GM21381 (cell line): Measurements from ENCODE around the gene KLRC3.
"Not testable (repeated sequence)": the region's sequence is repeated elsewhere in the genome, so short reads cannot be mapped to it uniquely, and the experiment has no call there.

Experiments
- ATAC-seq: cut with Tn5 transposase; IDR thresholded peaks from one replicate; pipeline ENCODE4 v1.9.1; 2021; ENCODE audit warnings: mild to moderate bottlenecking, moderate library complexity; ENCODE audit not compliant: unreplicated experiment

KLRC3 gene

DNA sequence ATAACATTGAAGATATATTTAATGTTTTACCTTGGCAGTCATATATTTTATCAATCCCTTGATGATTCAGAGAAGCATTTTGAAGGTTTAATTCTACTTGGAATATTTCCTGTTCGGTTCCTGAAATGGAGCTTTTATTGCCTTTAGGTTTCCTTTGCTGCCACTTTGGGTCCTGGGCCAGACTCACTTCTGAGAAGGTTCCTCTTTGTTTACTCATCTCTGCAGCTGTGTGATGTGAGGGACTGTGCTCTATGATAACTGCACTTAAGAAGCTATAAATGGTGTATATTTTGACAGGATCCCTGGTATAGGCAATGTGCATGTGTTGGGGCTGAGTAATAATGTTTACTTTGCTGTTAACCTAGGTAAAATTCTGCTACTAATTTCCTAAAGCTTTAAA lies at the start of gene KLRC3:
Gene KLRC3 (minus strand): TSS at position 262 of the 400 bp plus-strand sequence. CDS start 45 bp downstream, at position 217.
- ATAC-seq: not testable (repeated sequence)

DNA sequence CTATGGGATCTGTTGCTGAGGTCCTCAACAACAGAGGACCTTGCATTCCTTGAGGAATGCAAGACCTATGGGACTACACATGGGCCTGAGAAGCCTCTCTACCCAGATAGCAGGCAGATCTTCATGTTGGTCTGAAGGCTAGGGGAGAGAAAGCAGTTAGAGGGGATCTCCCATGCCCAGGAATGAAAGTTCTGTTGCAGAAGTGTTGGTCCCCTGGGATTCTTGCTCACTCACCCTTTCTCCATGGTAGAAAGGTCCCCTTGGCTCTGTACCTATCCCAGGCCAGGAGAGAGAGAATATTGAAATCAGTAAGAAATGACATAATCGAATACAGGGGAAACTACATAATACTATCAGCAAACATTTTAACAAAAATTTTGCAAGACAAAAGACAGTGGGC lies 49.3 kb upstream of the KLRC3 start:
- no peak for ATAC-seq

DNA sequence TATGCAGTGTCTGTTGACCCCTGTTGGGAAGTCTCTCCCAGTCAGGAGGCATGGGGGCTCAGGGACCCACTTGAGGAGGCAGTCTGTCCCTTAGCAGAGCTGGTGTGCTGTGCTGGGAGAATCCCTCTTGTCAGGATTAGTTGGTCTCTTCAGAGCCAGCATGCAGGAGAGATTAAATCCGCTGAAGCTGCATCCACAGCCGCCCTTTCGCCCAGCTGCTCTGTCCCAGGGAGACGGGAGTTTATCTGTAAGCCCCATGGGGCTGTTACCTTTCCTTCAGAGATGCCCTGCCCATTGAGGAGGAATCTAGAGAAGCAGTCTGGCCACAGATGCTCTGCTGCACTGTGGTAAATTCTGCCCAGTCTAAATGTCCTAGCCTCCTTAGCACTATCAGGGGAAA lies 45.9 kb upstream of the KLRC3 start:
- no peak for ATAC-seq

DNA sequence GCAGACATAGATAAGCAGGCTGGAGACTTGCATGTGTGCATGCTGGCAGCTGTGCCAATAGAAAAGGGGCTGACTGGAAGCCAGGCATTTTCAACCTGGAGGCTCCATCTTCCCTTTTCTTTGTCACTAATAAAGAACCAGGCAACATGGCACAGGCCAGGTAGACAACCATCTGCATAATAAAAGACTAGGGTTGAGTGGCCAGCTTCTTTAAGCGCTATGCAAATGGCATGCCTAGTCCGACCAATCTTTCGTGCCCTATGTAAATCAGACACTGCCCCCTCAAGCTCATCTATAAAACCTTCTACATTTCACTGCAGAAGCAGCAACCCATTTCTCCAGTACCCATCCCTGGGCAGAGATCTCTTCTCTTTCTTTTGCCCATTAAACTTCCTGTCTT lies 37.4 kb upstream of the KLRC3 start:
- ATAC-seq: no peak

DNA sequence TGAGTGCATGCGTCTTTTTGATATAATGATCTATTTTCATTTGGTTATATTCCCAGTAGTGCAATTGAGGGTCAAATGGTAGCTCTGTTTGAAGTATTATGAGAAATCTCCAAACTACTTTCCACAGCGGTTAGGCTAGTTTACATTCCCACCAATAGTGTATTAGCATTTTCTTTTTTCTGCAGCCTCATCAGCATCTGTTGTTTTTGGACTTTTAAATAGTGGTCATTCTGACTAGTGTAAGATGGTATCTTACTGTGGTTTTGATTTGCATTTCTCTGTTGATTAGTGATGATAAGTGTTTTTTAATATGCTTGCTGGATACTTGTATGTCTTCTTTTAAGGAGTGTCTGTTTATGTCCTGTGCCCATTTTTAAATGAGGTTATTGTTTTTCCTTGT lies 36.5 kb upstream of the KLRC3 start:
- ATAC-seq: no peak

DNA sequence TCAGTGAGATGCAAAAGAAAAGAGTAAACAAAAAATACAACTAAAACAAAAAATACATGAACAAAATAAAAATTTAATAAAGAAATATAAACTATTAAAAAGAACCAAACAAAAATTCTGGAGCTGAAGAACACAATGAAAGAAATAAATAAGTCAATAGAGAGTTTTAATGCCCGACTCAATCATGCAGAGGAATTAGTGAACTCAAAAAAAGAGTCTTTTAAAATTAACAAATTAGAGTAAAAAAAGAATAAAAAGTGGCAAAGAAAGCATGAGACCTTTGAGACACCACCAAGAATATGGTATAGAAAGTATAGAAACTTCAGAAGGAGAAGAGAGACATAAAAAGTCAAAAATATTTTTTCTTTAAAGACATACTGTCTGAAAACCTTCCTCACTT lies 35.4 kb upstream of the KLRC3 start:
- ATAC-seq: no peak

DNA sequence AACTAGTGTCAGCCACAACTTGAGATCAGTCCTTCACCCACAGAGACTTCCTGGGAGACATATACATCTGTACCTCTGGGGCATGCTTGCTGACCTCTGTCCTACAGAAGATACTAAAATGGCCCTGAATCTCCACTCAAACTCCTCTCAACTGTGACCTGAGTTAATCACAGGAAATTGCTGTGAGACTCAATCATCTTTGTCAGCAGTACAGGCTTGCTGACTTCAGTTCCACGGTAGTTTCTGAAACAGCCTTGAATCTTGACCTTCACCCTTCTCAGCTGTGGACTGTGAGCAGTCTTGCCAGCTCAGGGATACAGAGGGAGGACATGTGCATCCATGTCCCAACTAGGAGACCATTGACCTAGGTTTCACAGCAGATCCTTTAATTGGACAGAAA lies 34.1 kb upstream of the KLRC3 start:
- no peak for ATAC-seq

DNA sequence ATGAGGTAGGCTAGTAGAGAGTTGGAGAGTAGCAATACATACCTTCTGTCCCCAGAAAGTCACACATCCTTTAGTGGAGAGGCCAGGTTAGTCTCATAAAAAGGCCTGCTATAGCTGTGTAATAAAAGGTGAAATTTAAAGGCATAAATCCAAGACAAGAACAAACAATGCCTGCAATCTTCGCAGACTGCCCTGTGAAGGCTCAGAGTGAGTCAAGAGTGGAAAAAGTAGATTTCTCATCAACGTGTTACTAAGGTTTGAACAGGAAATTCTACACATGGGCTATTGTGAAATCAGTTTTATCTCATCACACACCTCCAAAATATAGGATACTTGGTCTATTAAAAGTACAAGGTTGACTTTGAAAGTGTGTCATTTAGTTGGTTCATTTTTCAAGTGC lies 32.8 kb upstream of the KLRC3 start, which contains the start of gene KLRC1:
Gene KLRC1 (minus strand): TSS at position 222 of the 400 bp plus-strand sequence. CDS start 2,221 bp downstream, outside the sequence.
- no peak for ATAC-seq

DNA sequence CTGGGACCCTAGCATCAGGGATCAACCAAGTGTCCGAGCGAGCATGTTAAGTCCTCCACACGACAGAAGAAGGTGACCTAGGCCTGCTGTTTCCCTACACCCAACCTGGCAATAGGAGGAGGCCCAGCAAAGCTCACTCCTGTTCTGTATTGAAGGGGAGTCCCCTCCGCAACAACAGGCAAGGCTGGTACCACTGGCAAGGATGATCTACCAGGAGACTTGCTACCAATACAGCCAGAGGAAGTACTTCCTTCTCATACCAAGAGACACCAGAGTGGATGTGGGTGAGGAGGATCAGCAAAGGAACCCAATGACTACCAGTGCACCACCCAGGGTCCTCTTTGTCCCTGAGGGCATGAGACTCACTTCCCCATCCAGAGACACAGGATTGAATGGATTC lies 27.8 kb upstream of the KLRC3 start:
- no peak for ATAC-seq

DNA sequence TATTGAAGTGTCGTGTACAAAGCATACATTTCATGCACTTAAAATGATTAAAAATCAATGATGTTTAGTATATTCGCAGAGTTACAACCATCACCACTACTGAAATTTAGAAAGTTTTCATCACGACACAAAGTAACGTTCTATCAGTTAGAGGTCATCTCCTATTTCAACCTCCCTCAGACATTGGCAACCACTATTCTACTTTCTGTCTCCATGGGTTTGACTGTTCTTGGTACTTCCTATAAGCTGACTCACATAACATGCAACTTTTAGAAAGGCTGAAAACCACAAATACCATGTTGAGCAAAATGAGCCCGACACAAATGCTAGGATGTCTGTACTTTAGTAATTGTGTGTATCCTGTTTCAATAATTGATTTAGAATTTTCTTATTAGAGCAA lies 25.7 kb upstream of the KLRC3 start:
- ATAC-seq: not testable (repeated sequence)

DNA sequence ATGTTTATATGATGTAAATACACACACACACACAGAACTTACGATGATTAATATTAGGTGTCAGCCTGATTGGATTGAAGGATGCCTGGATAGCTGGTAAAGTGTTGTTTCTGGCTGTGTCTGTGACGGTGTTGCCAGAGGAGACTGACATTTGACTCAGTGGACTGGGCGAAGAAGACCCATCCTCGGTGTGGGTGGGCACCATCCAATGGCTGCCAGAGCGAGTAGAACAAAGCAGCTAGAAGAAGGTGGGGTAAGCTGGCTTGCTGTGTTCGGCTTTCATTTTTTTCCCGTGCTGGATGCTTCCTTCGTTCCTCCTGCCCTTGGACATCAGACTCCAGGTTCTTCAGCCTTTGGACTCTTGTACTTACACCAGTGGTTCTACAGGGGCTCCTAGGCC lies 20.7 kb upstream of the KLRC3 start:
- ATAC-seq: not testable (repeated sequence)

DNA sequence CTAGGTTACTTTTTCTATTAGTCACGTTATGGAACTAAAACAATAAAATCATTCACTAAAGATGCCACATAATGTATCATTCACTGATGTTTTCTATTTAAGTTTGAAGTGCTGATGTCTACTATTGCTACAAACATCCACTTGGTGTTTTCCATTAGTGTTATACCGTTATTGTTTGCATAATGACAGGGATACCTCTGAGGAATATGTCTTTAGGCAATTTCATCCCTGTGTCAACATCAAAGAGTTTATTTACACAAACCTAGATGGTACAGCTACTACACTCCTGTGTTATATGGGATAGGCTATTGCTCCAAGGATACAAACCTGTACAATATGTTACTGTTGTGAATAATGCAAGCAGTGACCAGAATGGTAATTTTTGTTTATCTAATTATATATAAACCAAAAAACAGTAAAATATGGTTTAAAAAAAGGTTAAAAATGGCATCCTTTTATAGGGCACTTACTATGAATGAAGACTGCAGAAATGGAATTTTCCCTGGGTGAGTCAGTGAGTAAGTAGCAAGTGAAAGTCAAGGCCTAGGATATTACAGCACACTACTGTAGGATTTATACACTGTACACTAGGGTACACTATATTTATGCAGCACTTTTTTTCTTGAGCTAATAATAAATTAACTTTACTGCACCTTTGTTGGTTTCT lies 19.3 kb upstream of the KLRC3 start:
- not testable (repeated sequence) for ATAC-seq

DNA sequence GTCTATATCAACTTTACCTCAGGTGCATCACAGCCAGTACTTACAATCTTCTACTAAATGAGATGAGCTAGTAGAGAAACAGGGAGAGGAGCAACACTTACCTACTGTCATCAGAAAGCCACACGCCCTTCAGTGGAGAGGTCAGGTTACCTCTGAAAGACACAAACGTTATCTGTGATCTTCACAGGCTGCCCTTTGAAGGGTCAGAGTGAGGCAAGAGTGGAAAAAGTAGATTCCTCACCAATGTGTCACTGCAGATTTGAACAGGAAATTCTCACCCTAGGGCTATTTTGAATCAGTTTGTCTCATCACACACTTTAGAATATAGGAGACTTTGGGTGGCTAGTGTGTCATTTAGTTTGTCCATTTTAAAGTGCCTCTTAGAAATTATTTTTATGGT lies 17.2 kb upstream of the KLRC3 start:
- ATAC-seq: not testable (repeated sequence)

DNA sequence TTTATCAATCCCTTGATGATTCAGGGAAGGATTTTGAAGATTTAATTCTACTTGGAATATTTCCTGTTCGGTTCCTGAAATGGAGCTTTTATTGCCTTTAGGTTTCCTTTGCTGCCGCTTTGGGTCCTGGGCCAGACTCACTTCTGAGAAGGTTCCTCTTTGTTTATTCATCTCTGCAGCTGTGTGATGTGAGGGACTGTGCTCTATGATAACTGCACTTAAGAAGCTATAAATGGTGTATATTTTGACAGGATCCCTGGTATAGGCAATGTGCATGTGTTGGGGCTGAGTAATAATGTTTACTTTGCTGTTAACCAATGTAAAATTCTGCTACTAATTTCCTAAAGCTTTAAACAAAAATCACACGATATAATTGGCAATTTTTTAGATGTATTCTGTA lies 15.4 kb upstream of the KLRC3 start, which contains the start of gene KLRC2:
Gene KLRC2 (minus strand): TSS at position 195 of the 400 bp plus-strand sequence. CDS start 24 bp downstream, at position 171.
- ATAC-seq: not testable (repeated sequence)

DNA sequence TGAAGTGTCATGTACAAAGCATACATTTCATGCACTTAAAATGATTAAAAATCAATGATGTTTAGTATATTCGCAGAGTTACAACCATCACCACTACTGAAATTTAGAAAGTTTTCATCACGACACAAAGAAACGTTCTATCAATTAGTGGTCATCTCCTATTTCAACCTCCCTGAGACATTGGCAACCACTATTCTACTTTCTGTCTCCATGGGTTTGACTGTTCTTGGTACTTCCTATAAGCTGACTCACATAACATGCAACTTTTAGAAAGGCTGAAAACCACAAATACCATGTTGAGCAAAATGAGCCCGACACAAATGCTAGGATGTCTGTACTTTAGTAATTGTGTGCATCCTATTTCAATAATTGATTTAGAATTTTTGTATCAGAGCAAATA lies 10.2 kb upstream of the KLRC3 start:
- ATAC-seq: not testable (repeated sequence)

DNA sequence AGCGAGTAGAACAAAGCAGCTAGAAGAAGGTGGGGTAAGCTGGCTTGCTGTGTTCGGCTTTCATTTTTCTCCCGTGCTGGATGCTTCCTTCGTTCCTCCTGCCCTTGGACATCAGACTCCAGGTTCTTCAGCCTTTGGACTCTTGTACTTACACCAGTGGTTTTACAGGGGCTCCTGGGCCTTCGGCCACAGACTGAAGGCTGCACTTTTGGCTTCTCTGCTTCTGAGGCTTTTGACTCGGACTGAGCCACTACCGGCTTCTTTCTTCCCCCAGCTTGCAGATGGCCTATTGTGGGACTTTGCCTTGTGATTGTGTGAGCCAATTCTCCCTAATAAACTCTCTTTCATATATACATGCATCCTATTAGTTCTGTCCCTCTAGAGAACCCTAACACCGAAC lies 5.5 kb upstream of the KLRC3 start:
- ATAC-seq: not testable (repeated sequence)

DNA sequence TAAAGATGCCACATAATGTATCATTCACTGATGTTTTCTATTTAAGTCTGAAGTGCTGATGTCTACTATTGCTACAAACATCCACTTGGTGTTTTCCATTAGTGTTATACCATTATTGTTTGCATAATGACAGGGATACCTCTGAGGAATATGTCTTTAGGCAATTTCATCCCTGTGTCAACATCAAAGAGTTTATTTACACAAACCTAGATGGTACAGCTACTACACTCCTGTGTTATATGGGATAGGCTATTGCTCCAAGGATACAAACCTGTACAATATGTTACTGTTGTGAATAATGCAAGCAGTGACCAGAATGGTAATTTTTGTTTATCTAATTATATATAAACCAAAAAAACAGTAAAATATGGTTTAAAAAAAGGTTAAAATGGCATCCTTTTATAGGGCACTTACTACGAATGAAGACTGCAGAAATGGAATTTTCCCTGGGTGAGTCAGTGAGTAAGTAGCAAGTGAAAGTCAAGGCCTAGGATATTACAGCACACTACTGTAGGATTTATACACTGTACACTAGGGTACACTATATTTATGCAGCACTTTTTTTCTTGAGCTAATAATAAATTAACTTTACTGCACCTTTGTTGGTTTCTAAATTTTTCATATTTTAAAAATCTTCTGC lies 4.0 kb upstream of the KLRC3 start:
- not testable (repeated sequence) for ATAC-seq

DNA sequence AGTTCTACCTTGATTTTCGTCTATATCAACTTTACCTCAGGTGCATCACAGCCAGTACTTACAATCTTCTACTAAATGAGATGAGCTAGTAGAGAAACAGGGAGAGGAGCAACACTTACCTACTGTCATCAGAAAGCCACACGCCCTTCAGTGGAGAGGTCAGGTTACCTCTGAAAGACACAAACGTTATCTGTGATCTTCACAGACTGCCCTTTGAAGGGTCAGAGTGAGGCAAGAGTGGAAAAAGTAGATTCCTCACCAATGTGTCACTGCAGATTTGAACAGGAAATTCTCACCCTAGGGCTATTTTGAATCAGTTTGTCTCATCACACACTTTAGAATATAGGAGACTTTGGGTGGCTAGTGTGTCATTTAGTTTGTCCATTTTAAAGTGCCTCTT lies 1.8 kb upstream of the KLRC3 start:
- ATAC-seq: not testable (repeated sequence)

DNA sequence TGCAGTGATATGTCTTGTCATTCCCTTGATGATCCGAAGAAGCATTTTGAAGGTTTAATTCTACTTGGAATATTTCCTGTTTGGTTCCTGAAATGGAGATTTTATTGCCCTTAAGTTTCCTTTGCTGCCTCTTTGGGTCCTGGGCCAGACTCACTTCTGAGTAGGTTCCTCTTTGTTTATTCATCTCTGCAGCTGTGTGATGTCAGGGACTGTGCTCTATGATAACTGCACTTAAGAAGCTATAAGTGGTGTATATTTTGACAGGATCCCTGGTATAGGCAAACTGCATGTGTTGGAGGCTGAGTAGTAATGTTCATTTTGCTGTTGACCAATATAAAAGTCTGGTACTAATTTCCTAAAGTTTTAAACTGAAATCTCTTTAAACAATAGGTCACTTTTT lies 11.0 kb downstream of the KLRC3 start, which contains the start of gene KLRC4:
Gene KLRC4 (minus strand): TSS at position 366 of the 400 bp plus-strand sequence. CDS start 182 bp downstream, at position 184.
- ATAC-seq: no peak

DNA sequence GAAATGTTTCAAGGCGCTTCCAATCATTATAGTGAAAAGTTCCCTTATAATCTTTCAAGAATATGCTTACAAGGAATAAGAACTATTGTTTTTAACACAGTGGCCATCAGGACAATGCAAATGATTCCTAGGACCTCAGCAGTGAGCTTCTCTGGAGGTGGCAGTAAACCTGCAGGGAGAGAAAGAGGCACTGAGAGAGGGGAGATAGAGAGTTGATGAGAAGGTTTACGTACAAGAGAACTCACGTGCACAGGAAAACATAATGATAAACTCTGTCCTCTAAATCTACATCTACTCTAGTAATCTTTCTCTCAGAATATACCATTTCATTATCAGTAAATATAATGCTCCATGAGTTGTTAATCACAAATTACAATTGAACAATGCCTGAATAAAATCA lies 11.6 kb downstream of the KLRC3 start:
- no peak for ATAC-seq

DNA sequence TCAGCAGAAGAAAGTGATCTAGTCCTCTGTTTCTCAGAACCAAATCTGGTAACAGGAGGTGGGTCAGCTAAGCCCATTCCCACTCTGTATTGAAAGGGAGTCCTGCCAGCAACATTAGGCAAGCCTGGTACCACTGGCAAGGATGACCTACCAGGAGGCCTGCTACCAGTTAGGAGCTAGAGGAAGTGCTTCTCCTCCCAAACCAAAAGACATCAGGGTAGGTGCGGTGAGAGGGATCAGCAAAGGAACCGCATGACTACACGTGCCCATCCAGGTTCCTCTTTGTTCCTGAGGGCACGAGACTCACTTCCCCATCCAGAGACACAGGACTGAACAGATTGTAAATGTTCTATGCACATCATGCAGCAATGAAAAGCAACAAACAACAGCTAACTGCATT lies 13.7 kb downstream of the KLRC3 start:
- ATAC-seq: no peak

DNA sequence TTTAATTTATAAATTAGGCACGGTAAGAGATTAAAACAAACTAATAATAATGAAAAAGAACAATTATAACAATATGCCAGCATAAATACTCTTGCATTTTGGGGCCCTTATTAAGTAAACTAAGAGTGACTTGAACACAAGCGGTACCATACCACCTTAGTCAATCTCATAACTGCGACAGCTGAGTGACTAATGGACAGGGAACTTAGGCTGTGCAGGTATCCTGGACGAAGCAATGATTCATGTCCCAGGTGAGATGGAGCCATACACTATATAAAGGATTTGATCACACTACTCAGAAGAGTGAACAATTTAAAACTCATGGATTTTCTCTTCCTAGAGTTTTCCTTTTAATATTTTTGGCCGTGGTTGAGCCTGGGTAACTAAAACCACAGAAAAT lies 15.1 kb downstream of the KLRC3 start:
- ATAC-seq: no peak
